HG03558 (cell line): ENCODE measurements around the gene MSL1.

Source experiments
- ATAC-seq: cut with Tn5 transposase; IDR thresholded peaks from one replicate; pipeline ENCODE4 v1.9.1; 2021; ENCODE audit warnings: moderate number of reproducible peaks; ENCODE audit not compliant: unreplicated experiment; ENCODE audit errors: extremely low read depth

Gene MSL1

GRCh38 chr17:40090237-40091119, 31.3 kb upstream of the MSL1 start:
- no peak for ATAC-seq

- no peak for ATAC-seq
These were observed 29.9 kb upstream of the MSL1 start for GRCh38 chr17:40091691-40092397.

DNA sequence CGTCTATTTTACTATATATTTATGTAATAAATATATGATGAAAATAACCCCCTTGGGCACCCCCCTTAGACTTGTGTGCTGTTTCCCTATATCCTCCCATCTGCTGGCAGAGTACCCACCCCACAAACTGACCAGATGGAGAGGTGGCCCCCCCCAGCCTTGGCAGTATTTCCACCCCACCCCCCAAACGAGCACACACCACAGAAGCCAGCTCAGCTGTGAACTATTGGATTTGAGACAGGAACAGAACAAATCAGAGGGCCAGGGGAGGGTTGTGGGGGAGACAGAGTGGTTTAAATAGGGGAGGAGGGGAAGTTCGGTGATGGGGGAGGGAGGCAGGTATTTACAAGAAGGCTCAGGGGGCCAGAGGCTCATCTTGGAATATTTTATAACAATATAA, 29.2 kb upstream of the MSL1 start:
- ATAC-seq, result no peak

- no peak for ATAC-seq
These were observed 28.7 kb upstream of the MSL1 start for GRCh38 chr17:40093005-40093579.

DNA sequence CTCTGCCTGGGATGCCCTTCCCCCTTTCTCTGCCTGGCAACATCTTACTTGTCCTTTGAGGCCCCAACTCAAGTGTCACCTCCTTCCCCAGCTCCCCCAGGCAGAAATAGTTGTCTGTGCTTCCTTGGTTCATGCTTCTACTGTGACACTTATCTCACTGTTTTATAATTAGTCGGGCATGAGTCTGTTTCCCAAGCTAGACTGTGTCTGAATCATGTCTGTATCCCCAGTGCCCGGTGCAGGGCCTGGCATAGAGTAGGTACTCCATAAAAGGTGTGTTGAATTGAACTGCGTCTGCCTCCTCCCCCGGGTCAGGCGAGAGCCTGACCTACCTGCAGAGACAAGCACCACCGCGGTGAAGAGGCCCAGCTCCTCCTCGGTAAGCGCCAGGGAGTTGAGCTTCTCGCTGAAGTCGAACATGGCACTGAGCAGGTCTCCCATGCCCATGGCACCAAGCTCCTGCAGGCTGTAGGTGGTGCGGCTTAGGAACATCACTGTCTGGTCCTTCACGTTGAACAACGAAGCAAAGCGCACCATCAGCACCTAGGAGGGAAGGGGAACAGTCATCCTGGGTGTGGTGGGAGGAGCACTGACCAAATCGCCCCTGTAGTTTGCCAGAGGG, 28.1 kb upstream of the MSL1 start:
- no peak for ATAC-seq

GRCh38 chr17:40094874-40095273, 26.9 kb upstream of the MSL1 start:
- ATAC-seq, result no peak

DNA sequence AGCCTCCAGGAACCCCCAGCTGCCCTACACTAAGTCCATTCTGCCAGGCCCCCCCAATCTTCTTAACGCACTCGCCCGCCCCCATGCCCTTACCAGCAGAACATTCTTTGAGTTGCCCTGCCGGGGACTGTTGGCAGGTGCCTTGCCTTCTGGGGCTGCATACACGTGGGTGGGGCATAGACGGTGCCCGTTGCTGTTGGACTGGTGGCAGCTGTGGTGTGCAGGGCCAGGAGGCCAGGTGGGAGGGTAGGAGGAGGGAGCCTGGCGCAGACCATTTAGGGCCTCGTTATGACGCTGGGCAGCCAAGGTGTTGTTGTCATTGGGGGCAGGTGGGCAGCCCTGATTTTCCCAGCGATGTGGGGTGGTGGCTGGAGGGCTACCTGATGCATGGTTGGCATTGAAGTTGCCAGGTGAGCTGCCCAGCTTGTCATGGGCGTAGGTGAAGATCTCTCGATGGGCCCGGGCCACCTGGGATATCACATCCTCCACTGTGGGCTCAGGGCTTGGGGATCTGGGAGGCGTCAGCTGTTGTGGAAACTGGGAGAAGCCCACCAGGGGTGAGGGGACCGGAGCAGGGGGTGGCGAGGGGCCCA, 26.3 kb upstream of the MSL1 start:
- ATAC-seq, result no peak

DNA sequence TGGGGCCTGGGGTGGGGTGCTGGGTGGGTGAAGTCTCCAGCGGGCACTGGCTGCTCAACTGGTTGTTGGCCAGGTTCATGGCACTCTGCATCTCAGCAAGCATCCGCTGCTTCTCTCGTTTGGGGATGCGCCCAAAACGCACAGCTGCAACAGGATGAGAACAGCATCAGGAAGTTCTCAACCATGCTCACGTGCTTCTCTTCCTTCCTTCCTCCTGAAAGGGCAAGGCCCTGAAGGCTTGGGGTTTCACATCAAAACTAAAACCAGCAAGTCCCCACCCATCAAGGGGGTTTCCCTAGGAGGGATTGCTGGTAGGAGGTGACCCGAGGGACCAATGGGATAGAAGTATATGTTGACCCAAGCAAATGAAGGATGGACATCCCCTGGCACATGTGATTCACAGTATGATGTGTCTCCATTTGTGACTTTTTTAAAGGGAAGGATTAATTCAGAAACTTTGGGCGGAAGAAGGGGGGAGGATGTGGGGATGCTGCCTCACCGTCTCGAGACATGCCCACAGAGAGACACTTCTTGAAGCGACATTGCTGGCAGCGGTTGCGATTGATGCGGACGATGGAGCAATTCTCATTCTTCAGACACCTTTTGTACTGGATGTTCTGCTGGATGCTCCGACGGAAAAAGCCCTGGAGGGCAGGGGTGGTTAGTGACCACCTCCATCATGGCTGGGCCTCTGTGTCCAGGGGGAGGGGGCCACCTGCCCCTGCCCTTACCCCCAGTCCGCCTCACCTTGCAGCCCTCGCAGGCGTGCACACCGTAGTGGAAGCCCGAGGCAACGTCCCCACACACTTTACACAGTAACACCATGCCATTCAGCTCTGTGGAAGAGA, 25.6 kb upstream of the MSL1 start:
- ATAC-seq, result peak; percentile 31

GRCh38 chr17:40097087-40097486, 24.7 kb upstream of the MSL1 start:
- no peak for ATAC-seq

- ATAC-seq, result no peak
These were observed 23.6 kb upstream of the MSL1 start for GRCh38 chr17:40097931-40098845.

DNA sequence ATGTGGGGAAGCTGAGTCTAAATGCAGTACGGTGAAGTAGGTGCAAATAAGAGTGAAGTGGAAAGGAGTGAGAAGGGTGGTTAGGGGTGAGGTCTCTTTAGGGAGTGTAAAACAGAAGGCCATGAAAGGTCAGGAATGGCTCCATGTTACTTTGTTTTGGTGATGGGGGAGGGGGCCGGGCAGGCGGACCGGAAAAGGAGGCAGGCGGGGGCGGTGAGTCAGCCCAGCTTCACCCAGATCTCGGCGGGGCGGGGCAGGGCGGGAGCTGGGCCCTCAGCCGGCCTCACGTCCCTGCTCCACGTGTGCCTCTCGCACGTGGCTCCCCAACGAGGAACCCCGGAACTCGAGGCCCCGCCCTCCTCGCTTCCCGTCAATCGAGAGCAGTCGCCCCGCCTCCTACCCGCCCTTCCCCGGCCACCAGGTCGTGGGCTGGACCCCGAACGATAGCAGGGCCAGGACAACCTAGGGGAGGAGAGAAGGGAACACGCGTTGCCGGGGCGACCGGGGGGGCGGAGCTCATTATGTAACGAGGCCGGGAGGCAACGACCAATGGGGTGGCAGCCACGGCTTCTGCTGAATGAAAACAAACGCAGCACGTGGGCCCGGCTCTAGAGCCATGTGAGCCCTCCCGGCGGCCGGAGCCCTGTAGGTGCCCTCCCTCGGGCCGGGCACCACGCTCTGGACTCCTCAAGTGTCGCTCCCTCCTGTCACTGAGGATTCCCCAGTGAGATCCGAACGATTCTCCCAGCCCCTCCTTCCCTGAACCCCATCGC, 22.7 kb upstream of the MSL1 start:
- peak; percentile 24 for ATAC-seq

- ATAC-seq, result no peak
These were observed 22.0 kb upstream of the MSL1 start for GRCh38 chr17:40099619-40100418.

DNA sequence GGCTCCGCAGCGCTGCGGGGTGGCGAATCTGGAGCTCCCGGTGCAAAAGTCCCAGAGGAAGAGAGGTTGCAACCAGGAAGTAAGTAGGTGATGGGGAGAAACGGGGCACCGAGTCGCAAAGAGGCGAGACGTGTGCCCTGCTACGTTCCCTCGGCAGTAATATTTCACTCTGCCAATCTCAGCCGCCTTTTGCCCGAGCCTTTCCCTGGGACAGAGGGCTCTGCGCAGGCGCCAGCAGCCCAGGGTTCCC, 21.4 kb upstream of the MSL1 start, which contains the start of gene NR1D1:
NR1D1 (minus strand) TSS at position 171 of the 250 bp plus-strand sequence. CDS start 495 bp downstream, outside the sequence.
- ATAC-seq, result no peak

DNA sequence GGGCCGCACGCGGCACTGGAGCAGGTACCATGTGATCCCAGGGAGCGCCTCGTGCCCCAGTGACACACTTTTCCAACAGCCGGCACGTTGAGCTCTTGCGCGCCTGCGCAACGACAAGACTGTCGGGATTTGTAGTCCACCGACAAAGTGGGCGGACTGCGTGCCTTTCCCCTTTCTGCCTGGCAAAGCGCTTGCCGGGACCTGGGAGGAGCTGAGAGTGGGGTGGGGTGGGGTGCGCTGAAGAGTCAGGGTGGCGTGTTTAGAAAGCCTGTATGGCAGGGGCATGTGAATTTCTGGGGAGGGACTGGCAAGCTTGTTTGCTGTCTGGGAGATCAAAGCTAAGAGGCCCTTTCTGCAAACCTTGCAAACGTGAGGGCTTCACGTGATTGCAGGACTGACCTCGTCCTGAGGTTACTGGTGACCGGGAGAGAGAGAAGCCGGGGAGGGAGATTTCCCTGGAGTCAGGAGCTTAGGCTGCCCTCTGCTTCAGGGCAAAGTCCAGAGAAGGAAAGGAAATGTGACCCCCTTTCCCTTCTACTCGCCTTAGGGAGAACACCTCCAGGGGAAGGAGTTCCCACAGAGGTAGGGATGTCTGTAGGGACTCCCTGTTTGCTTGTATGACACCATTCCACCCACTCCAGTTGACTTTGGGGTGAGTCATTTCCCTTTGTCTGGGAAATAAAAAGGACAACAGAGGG, 21.0 kb upstream of the MSL1 start:
- ATAC-seq, result no peak

DNA sequence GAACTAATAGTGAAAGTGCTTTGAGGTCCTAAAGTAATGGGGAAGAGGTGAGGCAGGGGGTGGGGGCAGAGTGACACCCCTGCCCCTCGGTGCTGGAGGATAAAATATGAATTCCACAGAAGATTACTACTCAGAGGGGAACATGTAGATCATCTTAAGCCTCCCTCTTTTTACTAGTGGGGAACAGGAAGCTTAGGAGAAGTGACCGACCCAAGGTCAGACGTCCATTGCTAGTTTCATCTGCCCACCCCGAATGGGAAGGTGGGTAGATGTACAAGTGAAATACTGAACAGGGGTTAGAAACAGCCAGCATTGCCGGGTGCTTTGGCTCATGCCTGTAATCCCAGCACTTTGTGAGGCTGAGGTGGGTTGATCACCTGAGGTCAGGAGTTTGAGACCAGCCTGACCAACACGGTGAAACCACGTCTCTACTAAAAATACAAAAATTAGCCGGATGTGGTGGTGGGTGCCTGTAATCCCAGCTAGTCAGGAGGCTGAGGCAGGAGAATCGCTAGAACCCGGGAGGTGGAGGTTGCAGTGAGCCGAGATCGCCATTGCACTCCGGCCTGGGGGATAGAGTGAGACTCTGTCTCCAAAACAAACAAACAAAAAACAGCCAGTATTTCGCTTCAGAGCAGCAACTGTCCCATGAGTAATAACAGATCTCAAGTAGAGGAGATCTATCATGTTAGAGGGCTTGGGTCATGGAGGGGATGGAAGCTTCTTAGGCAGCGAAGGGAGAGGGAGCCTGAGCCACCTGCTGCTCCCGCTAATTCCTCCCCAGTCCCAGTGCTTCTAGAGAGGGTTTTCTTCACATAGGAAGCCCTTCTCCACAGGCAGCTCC, 20.2 kb upstream of the MSL1 start:
- ATAC-seq, result no peak
